HL-60 (cell line): Measurements from ENCODE around the gene ATP6V1G1.

Experiments used
- DNase-seq, 2 experiments: peaks; one replicate each; pipeline ENCODE4 v3.0.0-alpha.2; 2010 to 2020; ENCODE audit warnings: low read depth in 1 of 2, low spot score in 1 of 2
- H3K27ac ChIP-seq: fragments of 250-450 bp; sonication (Bioruptor Pico); replicated peaks from 2 replicates; pipeline ENCODE4 v1.5.1; 2020; ENCODE audit warnings: mild to moderate bottlenecking, moderate library complexity
- H3K27me3 ChIP-seq: fragments of 250-450 bp; sonication (Bioruptor Pico); 2 replicates; pipeline ENCODE4 v1.5.1; 2021; ENCODE audit warnings: mild to moderate bottlenecking, moderate library complexity; ENCODE audit not compliant: insufficient read depth, poor library complexity, severe bottlenecking
- H3K4me3 ChIP-seq: replicated peaks from 2 replicates; pipeline ENCODE4 v1.5.1; 2011; ENCODE audit warnings: mild to moderate bottlenecking, control low read depth, low read length; ENCODE audit not compliant: insufficient read depth
- CTCF ChIP-seq: IDR thresholded peaks from one replicate; pipeline ENCODE4 v1.5.1; 2011; ENCODE audit warnings: low read length, control low read depth, inconsistent platforms; ENCODE audit not compliant: insufficient read depth
- GABPA ChIP-seq: IDR thresholded peaks from 2 replicates; pipeline ENCODE4 v1.6.1; 2012; ENCODE audit warnings: low read depth
- POLR2AphosphoS5 ChIP-seq: IDR thresholded peaks from 2 replicates; pipeline ENCODE4 v1.6.1; 2012; ENCODE audit warnings: low read depth
- REST ChIP-seq: IDR thresholded peaks from 2 replicates; pipeline ENCODE4 v1.6.1; 2012; ENCODE audit warnings: low read depth; ENCODE audit not compliant: insufficient replicate concordance
- SPI1 ChIP-seq: IDR thresholded peaks from 2 replicates; pipeline ENCODE4 v1.6.1; 2012; ENCODE audit warnings: low read depth, mild to moderate bottlenecking, borderline replicate concordance

ATP6V1G1 gene

DNA sequence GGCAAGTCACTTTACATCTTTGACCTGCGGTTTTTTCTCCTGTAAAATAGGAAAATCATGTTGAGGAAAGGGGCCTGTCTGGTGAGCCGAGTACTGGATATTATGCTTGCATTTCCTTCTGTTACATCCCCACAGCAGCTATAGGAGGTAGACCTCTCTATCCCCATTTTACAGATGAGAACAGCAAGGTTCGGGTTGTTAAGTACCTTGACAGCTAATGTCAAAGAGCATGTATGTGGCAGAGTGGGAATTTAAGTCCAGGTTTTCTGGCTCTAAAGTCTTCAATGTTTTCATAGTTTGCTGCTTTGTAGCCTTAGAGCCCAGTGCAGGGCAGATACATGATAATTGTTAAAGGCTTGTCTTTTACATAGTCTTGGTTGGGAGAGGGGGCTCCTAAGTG lies 26.4 kb downstream of the ATP6V1G1 start:
- TF ChIP-seq REST (no peak), SPI1 (no peak), POLR2AphosphoS5 (no peak), GABPA (no peak), CTCF (no peak)
- no peaks in the 10 kb centered on the region for H3K27me3 ChIP-seq
- no peak for DNase-seq
- H3K27ac ChIP-seq = no peak overlapping the region
- no peak overlapping the region for H3K4me3 ChIP-seq

DNA sequence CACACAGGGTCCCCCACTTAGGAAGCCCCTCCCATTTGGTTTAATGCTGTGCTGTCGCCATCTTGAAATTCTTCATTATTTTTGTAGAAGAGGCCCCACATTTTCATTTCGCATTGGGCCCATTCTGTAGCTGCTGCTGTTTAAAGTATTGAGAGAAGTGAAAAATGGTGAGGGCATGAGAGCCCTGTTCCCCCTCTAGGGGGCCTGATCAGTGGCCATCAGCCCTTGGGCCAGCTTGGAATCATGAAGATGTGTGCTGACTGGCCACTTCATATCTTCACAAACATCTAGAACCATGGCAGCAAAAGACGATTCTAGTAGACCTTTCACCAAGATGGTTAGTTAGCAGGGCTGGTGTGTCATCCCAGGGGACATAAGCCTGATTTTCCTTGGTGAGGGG lies 26.8 kb downstream of the ATP6V1G1 start:
- no peak overlapping the region for H3K27ac ChIP-seq
- H3K27me3 ChIP-seq = no peaks in the 10 kb centered on the region
- TF ChIP-seq SPI1 = no peak
- no peak for TF ChIP-seq CTCF
- no peak for TF ChIP-seq GABPA
- no peak for TF ChIP-seq POLR2AphosphoS5
- TF ChIP-seq REST = no peak
- no peak for DNase-seq
- no peak overlapping the region for H3K4me3 ChIP-seq

- no peak for TF ChIP-seq REST
- peak; percentile 1; the same call in 1 of the 2 replicates for TF ChIP-seq SPI1
- TF ChIP-seq POLR2AphosphoS5 = peak; percentile 64; the same call in 1 of the 2 replicates
- no peak for TF ChIP-seq CTCF
- TF ChIP-seq GABPA = no peak
- peak overlapping the region; percentile 71 for H3K27ac ChIP-seq
- DNase-seq = peak; percentile 64 to 90
- H3K4me3 ChIP-seq = no peak overlapping the region
- H3K27me3 ChIP-seq = no peaks in the 10 kb centered on the region
Observed at GRCh38 chr9:114616684-114617520, 29.3 kb downstream of the ATP6V1G1 start.
